Measurements from ENCODE around the gene EMX1. TPM values are rescaled to one million over a fixed set of nuclear protein-coding genes. Genes with fewer than 3 reads are reported as not detected.

The EMX1 gene
- total RNA-seq, 1 donor from 2014 or later = not detected

Other genes with a start within 250 kb of the EMX1 start
- gene EXOC6B, start 91.5 kb upstream of the EMX1 start, total RNA-seq = 122 TPM
- gene SPR, start 30.1 kb upstream of the EMX1 start, total RNA-seq = 55.8 TPM
- gene SFXN5, start 154.2 kb downstream of the EMX1 start, total RNA-seq = 8.6 TPM
- gene RAB11FIP5, start 195.4 kb downstream of the EMX1 start, total RNA-seq = 19.4 TPM